DOHH2 (cell line): ENCODE data around the gene CRHBP.

Source experiments
- CTCF ChIP-seq: fragments of 200-600 bp; sonication (generic); IDR thresholded peaks from one replicate; pipeline ENCODE4 v1.5.1; 2014; ENCODE audit warnings: antibody characterized with exemption, mild to moderate bottlenecking, low read depth, low read length; ENCODE audit not compliant: poor library complexity, severe bottlenecking
- EZH2phosphoT487 ChIP-seq: fragments of 200-600 bp; sonication (generic); IDR thresholded peaks from 2 replicates; pipeline ENCODE4 v1.6.1; 2017; ENCODE audit warnings: borderline replicate concordance, mild to moderate bottlenecking, antibody characterized with exemption, low read length, moderate library complexity, mixed read lengths

GRCh38 chr5:77011498-77011897 is 58.7 kb downstream of the CRHBP start:
- no peak for TF ChIP-seq CTCF
- TF ChIP-seq EZH2phosphoT487, result no peak
